ENCODE results near the gene MED29.

GRCh38 chr19:39426170-39426569 is 35.0 kb downstream of the MED29 start:
- no peak for TF ChIP-seq CTCF (IDR thresholded peaks at IDR 0.05)
- TF ChIP-seq POLR2A (IDR thresholded peaks at IDR 0.05): no peak

All from testis (tissue), 2 donors.